ENCODE results near the gene PAN2. TPM values are rescaled to one million over a fixed set of nuclear protein-coding genes. Genes with fewer than 3 reads are reported as not detected.
"Not testable (repeated sequence)": the region's sequence is repeated elsewhere in the genome, so short reads cannot be mapped to it uniquely, and the experiment has no call there.

PAN2 gene
- total and polyA plus RNA-seq, 2 experiments from 2014 or later: 63.1 to 72.7 TPM

DNA sequence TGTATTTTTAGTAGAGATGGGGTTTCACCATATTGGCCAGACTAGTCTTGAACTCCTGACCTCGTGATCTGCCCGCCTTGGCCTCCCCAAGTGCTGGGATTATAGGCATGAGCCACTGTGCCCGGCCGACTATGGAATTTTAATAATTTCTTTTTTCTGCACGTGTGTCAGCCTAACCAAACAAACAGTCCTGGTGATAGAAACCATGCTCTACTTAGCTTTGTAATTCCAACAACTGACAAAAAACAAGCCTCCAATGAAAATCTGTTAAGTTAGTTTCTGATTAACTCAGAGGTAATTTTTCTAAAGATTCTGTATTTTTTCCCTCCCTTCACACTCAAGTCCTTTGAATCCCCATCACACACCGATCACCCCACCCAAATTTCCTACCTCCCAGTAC lies 51.8 kb downstream of the PAN2 start:
- no peak for DNase-seq (ENCODE audit: low read depth in 1 of 2, low spot score in 1 of 2)

DNA sequence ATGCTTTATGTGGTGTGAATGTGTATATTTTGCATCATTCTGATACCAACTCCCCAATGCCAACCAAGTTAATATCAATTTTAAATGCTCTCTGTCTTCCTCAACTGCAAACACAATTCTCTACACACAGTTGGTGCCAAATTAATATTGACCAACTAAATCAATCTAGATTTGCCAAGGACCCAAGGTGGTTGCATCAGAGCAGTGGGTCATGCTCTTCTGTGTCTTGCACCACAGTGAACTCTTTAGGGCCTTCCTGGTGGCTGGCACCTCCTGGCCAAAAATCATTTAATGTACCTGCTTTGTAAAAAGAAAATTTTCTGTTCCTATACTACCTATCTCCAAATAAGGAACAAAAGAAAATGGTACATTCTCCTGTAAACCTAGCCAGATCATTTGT lies 53.0 kb downstream of the PAN2 start:
- no peak for DNase-seq (ENCODE audit: low read depth in 1 of 2, low spot score in 1 of 2)
- Histone ChIP-seq H3K4me3 (no peak overlapping the region), H3K9me3 (ENCODE audit: low read depth) (no peaks in the 10 kb centered on the region), H3K27ac (no peak overlapping the region), H3K4me1 (ENCODE audit: low read depth) (no peaks in the 10 kb centered on the region), H3K36me3 (peaks cover 84% of the 10 kb centered on the region), H3K27me3 (no peaks in the 10 kb centered on the region)
- TF ChIP-seq, protein P1, sequence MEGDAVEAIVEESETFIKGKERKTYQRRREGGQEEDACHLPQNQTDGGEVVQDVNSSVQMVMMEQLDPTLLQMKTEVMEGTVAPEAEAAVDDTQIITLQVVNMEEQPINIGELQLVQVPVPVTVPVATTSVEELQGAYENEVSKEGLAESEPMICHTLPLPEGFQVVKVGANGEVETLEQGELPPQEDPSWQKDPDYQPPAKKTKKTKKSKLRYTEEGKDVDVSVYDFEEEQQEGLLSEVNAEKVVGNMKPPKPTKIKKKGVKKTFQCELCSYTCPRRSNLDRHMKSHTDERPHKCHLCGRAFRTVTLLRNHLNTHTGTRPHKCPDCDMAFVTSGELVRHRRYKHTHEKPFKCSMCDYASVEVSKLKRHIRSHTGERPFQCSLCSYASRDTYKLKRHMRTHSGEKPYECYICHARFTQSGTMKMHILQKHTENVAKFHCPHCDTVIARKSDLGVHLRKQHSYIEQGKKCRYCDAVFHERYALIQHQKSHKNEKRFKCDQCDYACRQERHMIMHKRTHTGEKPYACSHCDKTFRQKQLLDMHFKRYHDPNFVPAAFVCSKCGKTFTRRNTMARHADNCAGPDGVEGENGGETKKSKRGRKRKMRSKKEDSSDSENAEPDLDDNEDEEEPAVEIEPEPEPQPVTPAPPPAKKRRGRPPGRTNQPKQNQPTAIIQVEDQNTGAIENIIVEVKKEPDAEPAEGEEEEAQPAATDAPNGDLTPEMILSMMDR (IDR thresholded peaks at IDR 0.05; ENCODE audit: low read depth, low read length): no peak

More for the DNA sequence above, 51.8 kb downstream of the PAN2 start:
- Histone ChIP-seq H3K27me3 (no peaks in the 10 kb centered on the region), H3K4me1 (ENCODE audit: low read depth) (no peaks in the 10 kb centered on the region), H3K4me3 (no peak overlapping the region), H3K27ac (no peak overlapping the region), H3K36me3 (peaks cover 79% of the 10 kb centered on the region), H3K9me3 (ENCODE audit: low read depth) (no peaks in the 10 kb centered on the region)
- TF ChIP-seq, protein P1 (IDR thresholded peaks at IDR 0.05; ENCODE audit: low read depth, low read length): no peak

GRCh38 chr12:56278905-56279304 lies 54.9 kb downstream of the PAN2 start:
- H3K4me1 ChIP-seq (ENCODE audit: low read depth): no peaks in the 10 kb centered on the region
- H3K4me3 ChIP-seq: no peak overlapping the region
- H3K27me3 ChIP-seq: no peaks in the 10 kb centered on the region
- TF ChIP-seq, protein P1 (IDR thresholded peaks at IDR 0.05; ENCODE audit: low read depth, low read length): no peak
- DNase-seq (ENCODE audit: low read depth in 1 of 2, low spot score in 1 of 2): no peak
- H3K36me3 ChIP-seq: peaks cover 89% of the 10 kb centered on the region
- no peaks in the 10 kb centered on the region for H3K9me3 ChIP-seq (ENCODE audit: low read depth)
- no peak overlapping the region for H3K27ac ChIP-seq

- Histone ChIP-seq H3K4me1 (ENCODE audit: low read depth) (peaks cover 18% of the 10 kb centered on the region), H3K36me3 (peaks cover 65% of the 10 kb centered on the region), H3K9me3 (ENCODE audit: low read depth) (no peaks in the 10 kb centered on the region), H3K27ac (no peak overlapping the region), H3K27me3 (no peaks in the 10 kb centered on the region), H3K4me3 (no peak overlapping the region)
- no peak for DNase-seq (ENCODE audit: low read depth in 1 of 2, low spot score in 1 of 2)
- TF ChIP-seq, protein P1 (IDR thresholded peaks at IDR 0.05; ENCODE audit: low read depth, low read length): no peak
Measured at GRCh38 chr12:56274299-56274698, 59.5 kb downstream of the PAN2 start.

GRCh38 chr12:56272468-56272867 lies 61.3 kb downstream of the PAN2 start:
- Histone ChIP-seq H3K4me1 (ENCODE audit: low read depth) (peaks cover 18% of the 10 kb centered on the region), H3K27ac (peak overlapping the region; percentile 96), H3K36me3 (peaks cover 49% of the 10 kb centered on the region)
- DNase-seq (ENCODE audit: low read depth in 1 of 2, low spot score in 1 of 2); H3K9me3 ChIP-seq (ENCODE audit: low read depth); H3K4me3 ChIP-seq; H3K27me3 ChIP-seq: not testable (repeated sequence)

DNA sequence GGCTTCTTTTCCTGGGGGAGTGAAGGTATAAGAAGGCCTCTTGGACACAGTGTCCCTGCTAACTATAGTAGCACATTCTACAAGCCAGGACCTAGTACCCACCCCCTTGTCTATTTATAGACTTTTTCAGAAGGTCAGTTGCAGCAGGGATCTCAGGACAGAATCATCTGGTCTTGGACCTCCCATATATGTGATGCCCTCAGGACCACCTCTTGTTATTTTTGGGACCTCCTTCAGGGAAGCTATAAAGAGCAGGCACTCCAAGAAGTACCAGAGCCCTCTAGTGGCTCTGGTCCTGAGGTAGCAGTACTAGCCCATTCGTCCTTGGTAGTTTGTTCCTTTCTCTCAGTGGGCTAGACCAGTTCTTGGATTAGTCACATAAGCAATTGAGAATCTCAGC lies 62.8 kb downstream of the PAN2 start:
- no peaks in the 10 kb centered on the region for H3K9me3 ChIP-seq (ENCODE audit: low read depth)
- no peaks in the 10 kb centered on the region for H3K27me3 ChIP-seq
- TF ChIP-seq, protein P1 (IDR thresholded peaks at IDR 0.05; ENCODE audit: low read depth, low read length): peak; percentile 53
- H3K4me1 ChIP-seq (ENCODE audit: low read depth): peaks cover 18% of the 10 kb centered on the region
- DNase-seq (ENCODE audit: low read depth in 1 of 2, low spot score in 1 of 2): peak; percentile 38 to 89
- no peak overlapping the region for H3K4me3 ChIP-seq
- H3K27ac ChIP-seq: peak overlapping the region; percentile 96
- H3K36me3 ChIP-seq: peaks cover 39% of the 10 kb centered on the region

All from cardiac muscle cell (in vitro differentiated cells and primary cell).